HUES48 (cell line): ENCODE results near the gene STRA6.

Source experiments
- H3K27ac ChIP-seq: one replicate; pipeline ENCODE4 v1.7.0; 2013; ENCODE audit warnings: low read depth, low read length, inconsistent platforms
- H3K27me3 ChIP-seq: 2 replicates; pipeline ENCODE4 v1.6.1; 2013; ENCODE audit warnings: mild to moderate bottlenecking, low read length; ENCODE audit not compliant: control insufficient read depth, insufficient read depth
- H3K36me3 ChIP-seq: 2 replicates; pipeline ENCODE4 v1.6.1; 2013; ENCODE audit warnings: low read length; ENCODE audit not compliant: control insufficient read depth, insufficient read depth
- H3K4me1 ChIP-seq: 2 replicates; pipeline ENCODE4 v1.6.1; 2013; ENCODE audit warnings: mild to moderate bottlenecking, low read length; ENCODE audit not compliant: control insufficient read depth, insufficient read depth
- H3K4me3 ChIP-seq: 2 replicates; pipeline ENCODE4 v1.5.1; 2013; ENCODE audit warnings: mild to moderate bottlenecking, low read depth, low read length
- H3K9ac ChIP-seq: 2 replicates; pipeline ENCODE4 v1.6.1; 2013; ENCODE audit warnings: mild to moderate bottlenecking, low read depth, low read length, moderate library complexity
- H3K9me3 ChIP-seq: 2 replicates; pipeline ENCODE4 v1.6.1; 2013; ENCODE audit warnings: low read length; ENCODE audit not compliant: control insufficient read depth, insufficient read depth

The STRA6 gene

GRCh38 chr15:74240002-74240568, 37.5 kb upstream of the STRA6 start:
- H3K9me3 ChIP-seq = no peaks in the 10 kb centered on the region
- no peaks in the 10 kb centered on the region for H3K36me3 ChIP-seq
- no peak overlapping the region for H3K9ac ChIP-seq
- peaks cover 10% of the 10 kb centered on the region for H3K27me3 ChIP-seq
- H3K27ac ChIP-seq = no peak overlapping the region
- H3K4me3 ChIP-seq = no peak overlapping the region
- H3K4me1 ChIP-seq = peaks cover 8% of the 10 kb centered on the region

- no peak overlapping the region for H3K27ac ChIP-seq
- H3K4me3 ChIP-seq = no peak overlapping the region
- no peak overlapping the region for H3K9ac ChIP-seq
- H3K9me3 ChIP-seq = no peaks in the 10 kb centered on the region
- peaks cover 8% of the 10 kb centered on the region for H3K27me3 ChIP-seq
- peaks cover 9% of the 10 kb centered on the region; the same call in 1 of the 2 replicates for H3K4me1 ChIP-seq
- no peaks in the 10 kb centered on the region for H3K36me3 ChIP-seq
Measured at GRCh38 chr15:74239051-74239705, 36.6 kb upstream of the STRA6 start.

GRCh38 chr15:74235962-74236361, 33.4 kb upstream of the STRA6 start, which contains the start of gene CCDC33:
CCDC33 (plus strand) TSS chr15:74236326; CDS start chr15:74236720, 394 bp downstream.
- Histone ChIP-seq H3K27ac (no peak within 1 kb of the TSS), H3K4me1 (peaks cover 19% of the 10 kb centered on the region; the same call in 1 of the 2 replicates), H3K36me3 (no peaks in the 10 kb centered on the region), H3K9me3 (no peaks in the 10 kb centered on the region), H3K4me3 (no peak within 1 kb of the TSS), H3K27me3 (peaks cover under 1% of the 10 kb centered on the region), H3K9ac (no peak within 1 kb of the TSS)

- no peaks in the 10 kb centered on the region for H3K9me3 ChIP-seq
- H3K9ac ChIP-seq = no peak overlapping the region
- H3K4me1 ChIP-seq = peaks cover 19% of the 10 kb centered on the region; the same call in 1 of the 2 replicates
- H3K27me3 ChIP-seq = peaks cover 7% of the 10 kb centered on the region
- H3K4me3 ChIP-seq = no peak overlapping the region
- H3K27ac ChIP-seq = no peak overlapping the region
- no peaks in the 10 kb centered on the region for H3K36me3 ChIP-seq
Measured at GRCh38 chr15:74234598-74234875, 31.9 kb upstream of the STRA6 start.

- Histone ChIP-seq H3K36me3 (no peaks in the 10 kb centered on the region), H3K4me3 (no peak overlapping the region), H3K9ac (no peak overlapping the region), H3K27me3 (peaks cover 7% of the 10 kb centered on the region), H3K4me1 (peaks cover 15% of the 10 kb centered on the region; the same call in 1 of the 2 replicates), H3K9me3 (no peaks in the 10 kb centered on the region), H3K27ac (no peak overlapping the region)
Measured at GRCh38 chr15:74233851-74234597, 31.4 kb upstream of the STRA6 start.

GRCh38 chr15:74233373-74233772, 30.8 kb upstream of the STRA6 start:
- Histone ChIP-seq H3K4me3 (no peak overlapping the region), H3K9ac (no peak overlapping the region), H3K36me3 (no peaks in the 10 kb centered on the region), H3K4me1 (peaks cover 20% of the 10 kb centered on the region), H3K27ac (no peak overlapping the region), H3K27me3 (peaks cover 8% of the 10 kb centered on the region), H3K9me3 (no peaks in the 10 kb centered on the region)

GRCh38 chr15:74231475-74231874, 28.9 kb upstream of the STRA6 start:
- no peak overlapping the region for H3K9ac ChIP-seq
- no peak overlapping the region for H3K4me3 ChIP-seq
- peaks cover 28% of the 10 kb centered on the region for H3K4me1 ChIP-seq
- H3K27me3 ChIP-seq = peaks cover 25% of the 10 kb centered on the region
- no peaks in the 10 kb centered on the region for H3K9me3 ChIP-seq
- H3K36me3 ChIP-seq = no peaks in the 10 kb centered on the region
- H3K27ac ChIP-seq = no peak overlapping the region

GRCh38 chr15:74229686-74230085, 27.1 kb upstream of the STRA6 start:
- H3K9me3 ChIP-seq = no peaks in the 10 kb centered on the region
- H3K27me3 ChIP-seq = peaks cover 43% of the 10 kb centered on the region
- no peak overlapping the region for H3K9ac ChIP-seq
- peaks cover 31% of the 10 kb centered on the region for H3K4me1 ChIP-seq
- no peaks in the 10 kb centered on the region for H3K36me3 ChIP-seq
- no peak overlapping the region for H3K27ac ChIP-seq
- no peak overlapping the region for H3K4me3 ChIP-seq

- Histone ChIP-seq H3K9me3 (no peaks in the 10 kb centered on the region), H3K4me1 (peaks cover 32% of the 10 kb centered on the region), H3K4me3 (no peak overlapping the region), H3K27me3 (peaks cover 53% of the 10 kb centered on the region), H3K36me3 (no peaks in the 10 kb centered on the region), H3K9ac (no peak overlapping the region), H3K27ac (no peak overlapping the region)
Measured at GRCh38 chr15:74228723-74229081, 26.1 kb upstream of the STRA6 start.

GRCh38 chr15:74227968-74228722, 25.6 kb upstream of the STRA6 start:
- Histone ChIP-seq H3K4me1 (peaks cover 36% of the 10 kb centered on the region), H3K9me3 (no peaks in the 10 kb centered on the region), H3K27me3 (peaks cover 58% of the 10 kb centered on the region), H3K9ac (no peak overlapping the region), H3K27ac (no peak overlapping the region), H3K36me3 (no peaks in the 10 kb centered on the region), H3K4me3 (no peak overlapping the region)
